Gastrocnemius medialis (tissue), 4 donors: ENCODE results near the gene SNCAIP. TPM values are rescaled to one million over a fixed set of nuclear protein-coding genes. Genes with fewer than 3 reads are reported as not detected.

Experiments
- ATAC-seq, 2 donors: fragments of 150-250 bp; one replicate each; pipeline ENCODE4 v1.9.1; 2016
- DNase-seq, 2 donors: peaks; one replicate each; pipeline ENCODE4 v3.0.0-alpha.2; 2019
- H3K27ac ChIP-seq, 4 donors: fragments of 200-600 bp; sonication (generic); 1 replicate in 1 of 4; 2 replicates in 3 of 4; pipeline ENCODE4 v1.5.1; 2016 to 2018; ENCODE audit warnings: mild to moderate bottlenecking in 2 of 4, moderate library complexity in 1 of 4
- H3K27me3 ChIP-seq, 3 donors: fragments of 200-600 bp; sonication (generic) in 2 of 3; 1 replicate in 1 of 3; 2 replicates in 2 of 3; pipeline versions ENCODE4 v1.5.1 to v1.6.0; 2016 to 2019; ENCODE audit warnings: mild to moderate bottlenecking in 1 of 3, moderate library complexity in 1 of 3
- H3K36me3 ChIP-seq, 2 donors: fragments of 200-600 bp; sonication (generic) in 1 of 2; one replicate each; pipeline ENCODE4 v1.5.1; 2017 to 2018
- H3K4me1 ChIP-seq, 2 donors: fragments of 200-600 bp; sonication (generic) in 1 of 2; one replicate each; pipeline ENCODE4 v1.5.1; 2016 to 2017; ENCODE audit warnings: mild to moderate bottlenecking in 2 of 2
- H3K4me3 ChIP-seq, 4 donors: fragments of 200-600 bp; sonication (generic) in 3 of 4; 1 replicate in 1 of 4; 2 replicates in 3 of 4; pipeline ENCODE4 v1.5.1; 2016 to 2019; ENCODE audit warnings: mild to moderate bottlenecking in 2 of 4
- H3K9me3 ChIP-seq, 3 donors: fragments of 200-600 bp; sonication (generic) in 2 of 3; 1 replicate in 1 of 3; 2 replicates in 2 of 3; pipeline ENCODE4 v1.5.1; 2016 to 2019
- CTCF ChIP-seq, 5 experiments: fragments of 450-650 bp in 3 of 5; fragments of 200-600 bp in 2 of 5; sonication (generic) in 2 of 5; IDR thresholded peaks in 4 of 5; conservative IDR thresholded peaks in 1 of 5; 1 replicate in 4 of 5; 2 replicates in 1 of 5; pipeline ENCODE4 v1.5.1; 2016 to 2019; ENCODE audit warnings: antibody characterized with exemption in 5 of 5, mild to moderate bottlenecking in 3 of 5, moderate library complexity in 3 of 5
- POLR2A ChIP-seq, 2 donors: fragments of 450-650 bp; IDR thresholded peaks; one replicate each; pipeline ENCODE4 v1.6.1; 2017; ENCODE audit warnings: antibody characterized with exemption in 2 of 2, mild to moderate bottlenecking in 2 of 2, moderate library complexity in 2 of 2
- in situ Hi-C, 4 donors: fragments of 200-750 bp; cut with MboI; loops; one replicate each; pipeline versions ENCODE4 v1.15.0 to v1.8.0; 2017; ENCODE audit warnings: low sequenced_read_pairs in 4 of 4
- intact Hi-C: fragments of 100-400 bp; cut with DNase I; formaldehyde crosslinking; loops from one replicate; pipeline ENCODE4 v1.15.1; 2023; ENCODE audit warnings: low total_unique reads
- total RNA-seq, 4 donors: library from RNA; depleted of rRNA; stranded (reverse); fragments of >200 nt; gene quantifications; one replicate each; pipeline versions ENCODE4 v1.1.0 to v1.2.3, GENCODE V29; 2016

SNCAIP gene
- total RNA-seq, 4 donors from 2014 or later, result 0.22 to 3.1 (median 0.53) TPM

- Histone ChIP-seq H3K27me3 (no peaks in the 10 kb centered on the region), H3K4me3 (no peak overlapping the region), H3K9me3 (no peaks in the 10 kb centered on the region), H3K36me3 (no peaks in the 10 kb centered on the region), H3K27ac (no peak overlapping the region), H3K4me1 (no peaks in the 10 kb centered on the region)
- intact Hi-C loops (no loop called here), in situ Hi-C loops (loop anchor here in 1 of 4 donors (25.0 kb wide), 1 partner anchor 236 kb away; no protein-coding TSS in a partner anchor)
- TF ChIP-seq CTCF (IDR thresholded peaks at IDR 0.05 in 4 of 5, conservative IDR thresholded peaks at IDR 0.05 in 1 of 5), result no peak
- TF ChIP-seq POLR2A (IDR thresholded peaks at IDR 0.05), result no peak
- DNase-seq (no peak), ATAC-seq (no peak)
These were observed 111.2 kb downstream of the SNCAIP start for GRCh38 chr5:122423221-122423620.

- in situ Hi-C loops (loop anchor here in 1 of 4 donors (25.0 kb wide), 1 partner anchor 237 kb away; no protein-coding TSS in a partner anchor), intact Hi-C loops (no loop called here)
- H3K4me3 ChIP-seq, result no peak overlapping the region
- no peaks in the 10 kb centered on the region for H3K4me1 ChIP-seq
- H3K27ac ChIP-seq, result no peak overlapping the region
- H3K36me3 ChIP-seq, result no peaks in the 10 kb centered on the region
- no peak for TF ChIP-seq CTCF (IDR thresholded peaks at IDR 0.05 in 4 of 5, conservative IDR thresholded peaks at IDR 0.05 in 1 of 5)
- TF ChIP-seq POLR2A (IDR thresholded peaks at IDR 0.05), result no peak
- ATAC-seq, result no peak
- no peak for DNase-seq
- no peaks in the 10 kb centered on the region for H3K27me3 ChIP-seq
- no peaks in the 10 kb centered on the region for H3K9me3 ChIP-seq
These were observed 112.1 kb downstream of the SNCAIP start for GRCh38 chr5:122424132-122424531.

GRCh38 chr5:122426301-122426700 lies 114.3 kb downstream of the SNCAIP start:
- ATAC-seq (no peak), DNase-seq (no peak)
- no peak for TF ChIP-seq CTCF (IDR thresholded peaks at IDR 0.05 in 4 of 5, conservative IDR thresholded peaks at IDR 0.05 in 1 of 5)
- TF ChIP-seq POLR2A (IDR thresholded peaks at IDR 0.05), result no peak
- in situ Hi-C loops (no loop called here), intact Hi-C loops (no loop called here)
- Histone ChIP-seq H3K27ac (no peak overlapping the region), H3K27me3 (no peaks in the 10 kb centered on the region), H3K36me3 (no peaks in the 10 kb centered on the region), H3K9me3 (no peaks in the 10 kb centered on the region), H3K4me3 (no peak overlapping the region), H3K4me1 (no peaks in the 10 kb centered on the region)

DNA sequence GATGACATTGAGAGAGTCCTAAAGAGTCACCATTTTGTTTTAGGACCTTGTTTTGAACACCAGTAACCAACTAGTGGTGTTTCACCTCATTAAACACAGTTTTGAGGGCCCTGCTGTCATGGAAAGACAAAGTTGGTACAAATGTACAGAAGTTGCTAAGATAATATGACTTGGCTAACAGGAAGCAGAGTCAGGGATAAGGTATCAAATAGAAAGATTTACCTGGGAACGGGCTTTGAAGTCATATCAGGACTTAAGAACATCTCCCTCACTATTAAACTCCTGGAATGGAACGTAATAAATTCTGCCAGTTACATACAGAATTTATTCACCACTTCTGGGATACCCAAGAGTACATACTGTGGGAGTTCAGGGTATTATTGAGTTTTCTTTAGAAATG lies 115.6 kb downstream of the SNCAIP start:
- no peak for ATAC-seq
- no peak overlapping the region for H3K4me3 ChIP-seq
- TF ChIP-seq CTCF (IDR thresholded peaks at IDR 0.05 in 4 of 5, conservative IDR thresholded peaks at IDR 0.05 in 1 of 5), result no peak
- TF ChIP-seq POLR2A (IDR thresholded peaks at IDR 0.05), result no peak
- DNase-seq, result no peak
- no peak overlapping the region for H3K27ac ChIP-seq
- no peaks in the 10 kb centered on the region for H3K27me3 ChIP-seq
- H3K9me3 ChIP-seq, result no peaks in the 10 kb centered on the region
- intact Hi-C loops, result no loop called here
- no peaks in the 10 kb centered on the region for H3K36me3 ChIP-seq
- no peaks in the 10 kb centered on the region for H3K4me1 ChIP-seq
- in situ Hi-C loops, result no loop called here
